PC-9 (cell line): ENCODE measurements around the gene RNF227.

ENCODE experiments used
- CTCF ChIP-seq: fragments of 200-600 bp; sonication (generic); conservative IDR thresholded peaks from 2 replicates; pipeline ENCODE4 v1.6.1; 2017; ENCODE audit warnings: mixed run types, antibody characterized with exemption, mild to moderate bottlenecking, moderate library complexity
- EZH2 ChIP-seq: fragments of 200-600 bp; sonication (generic); IDR thresholded peaks from 2 replicates; pipeline ENCODE4 v1.8.0; 2017; ENCODE audit warnings: antibody characterized with exemption, low read depth

- TF ChIP-seq CTCF (no peak), EZH2 (no peak)
These were observed 245 bp upstream of the RNF227 start for GRCh38 chr17:7916385-7916682.
